GM21619 (cell line): ENCODE results near the gene CLCA2.
A peak's percentile ranks its signal among the peaks of the same experiment; 100 is the strongest.

ENCODE experiments used
- ATAC-seq: cut with Tn5 transposase; IDR thresholded peaks from one replicate; pipeline ENCODE4 v1.9.1; 2021; ENCODE audit not compliant: unreplicated experiment

CLCA2 gene

GRCh38 chr1:86429122-86429725, 5.3 kb downstream of the CLCA2 start:
- no peak for ATAC-seq

- ATAC-seq = no peak
These were observed 5.9 kb downstream of the CLCA2 start for GRCh38 chr1:86429835-86430234.

- no peak for ATAC-seq
These were observed 6.4 kb downstream of the CLCA2 start for GRCh38 chr1:86430376-86430775.

- ATAC-seq = no peak
These were observed 10.1 kb downstream of the CLCA2 start for GRCh38 chr1:86434059-86434458.

- no peak for ATAC-seq
These were observed 11.4 kb downstream of the CLCA2 start for GRCh38 chr1:86435327-86435726.

- ATAC-seq = no peak
These were observed 12.1 kb downstream of the CLCA2 start for GRCh38 chr1:86436041-86436440.

- ATAC-seq = no peak
These were observed 17.6 kb downstream of the CLCA2 start for GRCh38 chr1:86441581-86441980.

GRCh38 chr1:86441997-86442396, 18.0 kb downstream of the CLCA2 start:
- ATAC-seq = no peak

- ATAC-seq = no peak
These were observed 21.9 kb downstream of the CLCA2 start for GRCh38 chr1:86445919-86446318.

- ATAC-seq = no peak
These were observed 23.3 kb downstream of the CLCA2 start for GRCh38 chr1:86447198-86447790.

GRCh38 chr1:86448670-86449069, 24.7 kb downstream of the CLCA2 start:
- ATAC-seq = no peak

GRCh38 chr1:86449103-86449502, 25.1 kb downstream of the CLCA2 start:
- ATAC-seq = no peak

GRCh38 chr1:86450847-86451246, 26.9 kb downstream of the CLCA2 start:
- ATAC-seq = no peak

GRCh38 chr1:86453664-86454063, 29.7 kb downstream of the CLCA2 start:
- ATAC-seq = no peak

GRCh38 chr1:86455073-86455472, 31.1 kb downstream of the CLCA2 start:
- no peak for ATAC-seq

- no peak for ATAC-seq
These were observed 37.0 kb downstream of the CLCA2 start for GRCh38 chr1:86460998-86461397.

GRCh38 chr1:86461482-86461881, 37.5 kb downstream of the CLCA2 start:
- ATAC-seq = no peak

- no peak for ATAC-seq
These were observed 40.8 kb downstream of the CLCA2 start for GRCh38 chr1:86464819-86465218.

- ATAC-seq = no peak
These were observed 42.3 kb downstream of the CLCA2 start for GRCh38 chr1:86466109-86466844.

- ATAC-seq = no peak
These were observed 43.0 kb downstream of the CLCA2 start for GRCh38 chr1:86466986-86467385.

GRCh38 chr1:86468501-86468977, 44.6 kb downstream of the CLCA2 start, which contains the start of gene CLCA1:
CLCA1 (plus strand) TSS chr1:86468927; CDS start chr1:86468972, 45 bp downstream.
- ATAC-seq = no peak

- peak; percentile 41 for ATAC-seq
These were observed 46.9 kb downstream of the CLCA2 start for GRCh38 chr1:86470859-86471258.
